ENCODE data around the gene OPN4.

GRCh38 chr10:86632009-86632800, 22.1 kb upstream of the OPN4 start:
- TF ChIP-seq RERE (CRISPR knock-in tag; IDR thresholded peaks at IDR 0.05; ENCODE audit: low read depth) (no peak), TBP (CRISPR knock-in tag; IDR thresholded peaks at IDR 0.05) (no peak), MXI1 (IDR thresholded peaks at IDR 0.05; ENCODE audit: borderline replicate concordance, low read depth, low read length) (no peak), NFATC3 (CRISPR knock-in tag; IDR thresholded peaks at IDR 0.05) (no peak), RNF2 (conservative IDR thresholded peaks at IDR 0.05; ENCODE audit: low read depth) (no peak), TCF7 (IDR thresholded peaks at IDR 0.05; ENCODE audit: low read depth) (no peak), HMG20A (CRISPR knock-in tag; IDR thresholded peaks at IDR 0.05; ENCODE audit: borderline replicate concordance) (no peak), CEBPB (IDR thresholded peaks at IDR 0.05; ENCODE audit: borderline replicate concordance, low read depth, low read length) (no peak), SOX6 (IDR thresholded peaks at IDR 0.05) (no peak), SOX6 (CRISPR knock-in tag; IDR thresholded peaks at IDR 0.05) (no peak), ZNF24 (IDR thresholded peaks at IDR 0.05) (no peak), USF2 (IDR thresholded peaks at IDR 0.05; ENCODE audit: low read depth, low read length) (no peak), USF2 (CRISPR knock-in tag; IDR thresholded peaks at IDR 0.05; ENCODE audit: borderline replicate concordance) (no peak), CTCF (CRISPR knock-in tag; IDR thresholded peaks at IDR 0.05) (no peak)
